AG10803 (cell line): ENCODE results near the gene VCL.
A peak's percentile ranks its signal among the peaks of the same experiment; 100 is the strongest.

Experiments
- DNase-seq: peaks from one replicate; pipeline ENCODE4 v3.0.0; 2010; ENCODE audit warnings: low read depth
- H3K4me3 ChIP-seq: 2 replicates; pipeline ENCODE4 v1.5.1; 2011; ENCODE audit warnings: mild to moderate bottlenecking, low read length, control low read depth
- CTCF ChIP-seq: conservative IDR thresholded peaks from 2 replicates; pipeline ENCODE4 v1.5.1; 2011; ENCODE audit warnings: mild to moderate bottlenecking, low read length, control low read depth, inconsistent platforms

VCL gene

GRCh38 chr10:74153123-74153522, 155.2 kb downstream of the VCL start:
- DNase-seq, result peak; percentile 65
- H3K4me3 ChIP-seq, result no peak overlapping the region

GRCh38 chr10:74153676-74154075, 155.8 kb downstream of the VCL start:
- H3K4me3 ChIP-seq, result no peak overlapping the region
- no peak for DNase-seq
- no peak for TF ChIP-seq CTCF

More at GRCh38 chr10:74153123-74153522, 155.2 kb downstream of the VCL start:
- peak; percentile 53 for TF ChIP-seq CTCF

GRCh38 chr10:74156919-74157289, 159.0 kb downstream of the VCL start:
- DNase-seq, result no peak
- no peak overlapping the region for H3K4me3 ChIP-seq
- no peak for TF ChIP-seq CTCF

- no peak for DNase-seq
- TF ChIP-seq CTCF, result no peak
- H3K4me3 ChIP-seq, result no peak overlapping the region
These were observed 162.1 kb downstream of the VCL start for GRCh38 chr10:74160013-74160412.

- no peak for TF ChIP-seq CTCF
- DNase-seq, result no peak
- H3K4me3 ChIP-seq, result no peak overlapping the region
These were observed 165.6 kb downstream of the VCL start for GRCh38 chr10:74163319-74164068.

- H3K4me3 ChIP-seq, result no peak overlapping the region
- no peak for TF ChIP-seq CTCF
- no peak for DNase-seq
These were observed 167.0 kb downstream of the VCL start for GRCh38 chr10:74164716-74165529.

- H3K4me3 ChIP-seq, result no peak overlapping the region
- no peak for TF ChIP-seq CTCF
- no peak for DNase-seq
These were observed 167.6 kb downstream of the VCL start for GRCh38 chr10:74165530-74165901.
